ENCODE data around the gene SELL. TPM values are rescaled to one million over a fixed set of nuclear protein-coding genes. Genes with fewer than 3 reads are reported as not detected.
"Not testable (repeated sequence)": the region's sequence is repeated elsewhere in the genome, so short reads cannot be mapped to it uniquely, and the experiment has no call there.

The SELL gene
- total and polyA plus RNA-seq, 2 of the 8 experiments (the other 6 are each of a cell fraction or from before 2014, with no cell fraction given), result not detected

- not testable (repeated sequence) for H3K4me2 ChIP-seq (ENCODE audit: insufficient read depth in 1 of 2, low read depth in 2 of 2, low read length in 2 of 2)
Observed at GRCh38 chr1:169667699-169668596, 43.5 kb downstream of the SELL start.

More at GRCh38 chr1:169667699-169668596, 43.5 kb downstream of the SELL start:
- H2BK5ac ChIP-seq (ENCODE audit: low read depth, low read length); H2AK5ac ChIP-seq (ENCODE audit: low read depth, low read length); H2BK20ac ChIP-seq (ENCODE audit: low read length); H3K23ac ChIP-seq (ENCODE audit: insufficient read length); H3K56ac ChIP-seq (replicated peaks; ENCODE audit: insufficient read length, low read depth, low read length); H3K9me3 ChIP-seq (ENCODE audit: insufficient read depth in 2 of 2, low read depth in 1 of 2, low read length in 1 of 2); H3K23me2 ChIP-seq (ENCODE audit: low read depth, low read length); H2BK15ac ChIP-seq (ENCODE audit: low read length); H2BK12ac ChIP-seq (ENCODE audit: low read depth, low read length); H3K27ac ChIP-seq (ENCODE audit: low read depth, low read length); H4K5ac ChIP-seq (ENCODE audit: insufficient read length, low read depth, low read length); H3K79me1 ChIP-seq (ENCODE audit: low read depth, low read length); H3K9ac ChIP-seq (replicated peaks in 1 of 4; ENCODE audit: extremely low read depth in 1 of 4, low read depth in 3 of 4, low read length in 3 of 4); H3K4me3 ChIP-seq (ENCODE audit: extremely low read depth in 1 of 4, insufficient read depth in 2 of 4, low read depth in 3 of 4, low read length in 4 of 4); H3K79me2 ChIP-seq (ENCODE audit: control insufficient read depth in 1 of 2, insufficient read depth in 2 of 2, low read length in 2 of 2); H3K4ac ChIP-seq (replicated peaks; ENCODE audit: insufficient read length, low read depth, low read length); H3K14ac ChIP-seq (ENCODE audit: insufficient read length); H3K27me3 ChIP-seq (replicated peaks in 1 of 4; ENCODE audit: control insufficient read depth in 3 of 4, extremely low read depth in 1 of 4, insufficient read depth in 3 of 4, low read length in 3 of 4); H3K4me1 ChIP-seq (replicated peaks in 1 of 4; ENCODE audit: control insufficient read depth in 3 of 4, insufficient read depth in 4 of 4, low read length in 3 of 4); H4K8ac ChIP-seq (ENCODE audit: extremely low read depth, insufficient read depth, low read length); H4K91ac ChIP-seq (replicated peaks; ENCODE audit: insufficient read length, low read length); DNase-seq (ENCODE audit: low read depth in 1 of 2, low spot score in 2 of 2); H2BK120ac ChIP-seq (replicated peaks; ENCODE audit: low read depth, low read length); H2AFZ ChIP-seq (ENCODE audit: low read length); FAIRE-seq; POLR2A ChIA-PET (ENCODE audit: partially characterized antibody); H3K36me3 ChIP-seq (ENCODE audit: control insufficient read depth in 2 of 4, insufficient read depth in 4 of 4, low read length in 3 of 4); H4K20me1 ChIP-seq (replicated peaks in 1 of 2; ENCODE audit: control insufficient read depth in 1 of 2, insufficient read depth in 2 of 2, low read length in 2 of 2); H3K18ac ChIP-seq (ENCODE audit: extremely low read depth, low read length): not testable (repeated sequence)
- 84% methylated on average over 16 of the region's 28 CpGs; no CpG with 5 or more reads in 1 of the 2 experiments for WGBS, 2 experiments (ENCODE audit: extremely low coverage in 1 of 2, insufficient coverage in 1 of 2, insufficient read length in 1 of 2, insufficient replicate concordance in 2 of 2, low coverage in 1 of 2, low lambda C conversion rate in 2 of 2, missing lambda C conversion rate in 1 of 2)
- CTCF ChIA-PET (ENCODE audit: partially characterized antibody), result interaction anchor here (0.7 kb wide), 1 partner anchor 202 kb away, joined by 3 read pairs; no protein-coding TSS in a partner anchor

Data from H1 (cell line).